Measurements from ENCODE around the gene GOLGA6B.
"Not testable (repeated sequence)": the region's sequence is repeated elsewhere in the genome, so short reads cannot be mapped to it uniquely, and the experiment has no call there.

Gene GOLGA6B, protein sequence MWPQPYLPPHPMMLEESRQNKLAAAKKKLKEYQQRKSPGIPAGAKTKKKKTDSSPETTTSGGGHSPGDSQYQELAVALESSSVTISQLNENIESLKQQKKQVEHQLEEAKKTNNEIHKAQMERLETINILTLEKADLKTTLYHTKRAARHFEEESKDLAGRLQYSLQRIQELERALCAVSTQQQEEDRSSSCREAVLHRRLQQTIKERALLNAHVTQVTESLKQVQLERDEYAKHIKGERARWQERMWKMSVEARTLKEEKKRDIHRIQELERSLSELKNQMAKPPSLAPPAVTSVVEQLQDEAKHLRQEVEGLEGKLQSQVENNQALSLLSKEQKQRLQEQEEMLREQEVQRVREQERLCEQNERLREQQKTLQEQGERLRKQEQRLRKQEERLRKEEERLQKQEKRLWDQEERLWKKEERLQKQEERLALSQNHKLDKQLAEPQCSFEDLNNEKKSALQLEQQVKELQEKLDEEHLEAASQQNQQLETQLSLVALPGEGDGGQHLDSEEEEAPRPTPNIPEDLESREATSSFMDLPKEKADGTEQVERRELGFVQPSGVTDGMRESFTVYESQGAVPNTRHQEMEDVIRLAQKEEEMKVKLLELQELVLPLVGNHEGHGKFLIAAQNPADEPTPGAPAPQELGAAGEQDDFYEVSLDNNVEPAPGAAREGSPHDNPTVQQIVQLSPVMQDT

DNA sequence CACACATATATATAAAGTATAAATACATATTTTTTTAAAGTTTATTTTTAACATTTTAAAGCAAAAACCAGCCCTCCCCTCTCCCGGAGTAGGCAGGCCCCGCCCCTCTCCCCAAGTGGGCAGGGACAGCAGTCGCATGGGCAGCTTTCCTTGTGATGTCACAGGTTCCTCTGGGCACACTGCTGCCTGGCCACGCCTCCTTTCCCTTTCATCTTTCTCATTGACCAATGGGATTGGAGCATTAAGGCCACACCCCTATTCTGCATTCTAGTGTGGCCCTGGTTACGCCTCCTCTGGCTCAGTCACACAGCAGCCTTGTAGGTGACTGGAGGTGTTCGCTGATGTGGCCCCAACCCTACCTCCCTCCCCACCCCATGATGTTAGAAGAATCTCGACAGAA lies at the start of gene GOLGA6B:
Gene GOLGA6B (plus strand): TSS at position 301 of the 400 bp plus-strand sequence. CDS start 41 bp downstream, at position 342.
- not testable (repeated sequence) for DNase-seq

DNA sequence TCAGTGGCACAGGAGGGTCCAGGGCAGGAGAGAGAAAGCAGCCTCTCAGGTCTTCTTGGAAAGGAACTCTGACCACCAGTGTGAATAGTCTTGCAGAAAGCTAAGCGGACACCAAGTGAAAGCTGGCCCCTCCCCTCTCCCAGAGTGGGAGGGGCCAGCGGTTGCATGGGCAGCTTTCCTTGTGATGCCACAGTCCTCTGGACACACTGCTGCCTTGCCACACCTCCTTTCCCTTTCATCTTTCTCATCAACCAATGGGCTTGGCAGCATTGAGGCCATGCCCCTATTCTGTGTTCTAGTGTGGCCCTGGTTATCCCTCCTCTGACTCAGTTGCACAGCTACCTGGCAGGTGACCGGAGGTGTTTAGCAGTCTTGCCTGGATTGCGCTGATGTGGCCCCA lies 49.7 kb upstream of the GOLGA6B start:
- DNase-seq = no peak

DNA sequence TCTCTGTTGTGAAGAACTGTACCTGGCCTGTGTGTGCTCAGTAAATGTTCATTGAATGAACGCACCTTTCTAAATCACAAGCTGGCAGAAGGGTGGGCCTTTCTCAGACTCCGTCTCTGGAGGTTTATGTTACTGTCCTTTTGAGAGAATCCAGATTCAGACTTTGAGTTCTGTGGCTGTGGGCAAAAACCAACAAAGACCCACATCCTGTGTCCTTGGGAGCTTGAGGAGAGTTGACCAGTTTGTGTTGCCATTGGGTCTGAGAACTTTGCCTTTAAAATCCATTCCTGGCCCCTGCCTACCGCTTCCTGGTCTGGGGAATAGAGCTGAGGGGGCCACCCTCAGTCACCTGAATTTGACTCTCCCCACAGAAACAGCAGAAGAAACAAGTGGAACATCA lies 46.4 kb upstream of the GOLGA6B start:
- not testable (repeated sequence) for DNase-seq

DNA sequence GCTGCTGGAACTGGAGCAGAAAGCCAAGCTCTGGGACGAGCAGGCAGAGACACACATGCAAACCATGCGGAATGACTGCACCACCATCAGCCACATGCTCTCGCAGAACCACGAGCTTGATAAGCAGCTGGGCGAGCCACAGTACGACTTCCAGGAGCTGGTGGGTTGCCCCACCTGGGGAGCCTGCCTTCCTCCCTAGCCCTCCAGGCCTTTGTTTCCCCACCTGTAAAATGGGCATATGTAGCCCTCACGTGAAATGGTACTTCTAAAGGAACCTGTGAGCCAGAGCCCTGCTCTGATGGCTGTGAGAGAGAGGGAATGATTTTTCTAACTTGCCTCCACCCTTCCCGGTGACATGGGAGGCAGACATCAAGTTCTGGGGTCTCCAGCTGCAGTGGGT lies 44.6 kb upstream of the GOLGA6B start:
- DNase-seq = no peak

DNA sequence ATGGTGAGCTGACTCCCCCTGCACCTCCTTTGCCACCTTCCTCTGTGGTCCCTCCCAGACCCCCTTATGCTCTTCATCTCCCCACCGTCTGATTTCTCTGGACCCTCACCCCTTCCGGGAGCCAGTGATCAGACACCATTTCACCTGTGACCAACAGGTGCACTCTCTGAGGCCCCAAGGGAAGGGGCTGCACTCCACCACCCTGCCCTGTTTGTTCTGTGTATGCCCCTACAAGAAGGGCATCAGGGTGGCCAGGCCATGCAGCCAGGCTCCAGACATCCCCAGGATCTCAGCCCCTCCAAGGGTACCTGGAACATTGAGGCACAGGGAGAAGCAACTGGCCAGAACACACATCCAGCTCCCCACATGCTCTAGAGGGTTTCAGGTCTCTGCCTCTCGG lies 42.2 kb upstream of the GOLGA6B start:
- DNase-seq = not testable (repeated sequence)

DNA sequence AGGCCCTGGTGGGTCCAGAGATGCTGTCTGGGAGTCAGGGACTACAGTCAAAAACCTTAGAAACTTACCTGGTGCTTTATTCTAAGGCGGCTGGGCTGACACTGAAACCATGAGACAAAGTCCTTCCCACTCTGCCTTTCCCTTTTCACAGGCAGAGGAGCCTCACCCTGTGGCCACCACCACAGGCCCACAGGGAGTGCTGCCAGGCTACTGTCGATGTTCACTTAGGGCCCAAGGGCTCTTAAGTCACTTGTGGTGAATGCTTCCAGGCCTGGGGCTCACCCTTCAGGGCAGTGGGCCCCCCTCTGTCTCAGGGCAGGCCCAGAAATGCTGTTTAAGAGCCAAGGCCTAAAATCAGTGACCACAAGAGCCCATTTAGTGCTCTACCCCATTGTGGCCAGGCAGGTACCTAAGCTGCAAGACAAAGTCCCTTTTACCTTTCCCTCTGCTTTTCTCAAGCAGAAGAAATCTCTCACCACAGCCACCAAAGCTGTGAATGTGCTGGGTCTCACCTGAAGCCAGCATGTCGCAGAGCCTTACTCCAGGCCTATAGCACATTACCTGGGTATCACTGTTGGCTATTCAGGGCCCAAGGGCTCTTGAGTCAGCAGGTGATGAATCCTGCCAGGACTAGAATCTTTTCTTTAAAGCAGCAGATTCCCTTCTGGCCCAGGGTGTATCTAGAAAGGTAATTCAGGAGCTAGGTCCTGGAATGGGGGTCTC lies 39.5 kb upstream of the GOLGA6B start:
- no peak for DNase-seq

DNA sequence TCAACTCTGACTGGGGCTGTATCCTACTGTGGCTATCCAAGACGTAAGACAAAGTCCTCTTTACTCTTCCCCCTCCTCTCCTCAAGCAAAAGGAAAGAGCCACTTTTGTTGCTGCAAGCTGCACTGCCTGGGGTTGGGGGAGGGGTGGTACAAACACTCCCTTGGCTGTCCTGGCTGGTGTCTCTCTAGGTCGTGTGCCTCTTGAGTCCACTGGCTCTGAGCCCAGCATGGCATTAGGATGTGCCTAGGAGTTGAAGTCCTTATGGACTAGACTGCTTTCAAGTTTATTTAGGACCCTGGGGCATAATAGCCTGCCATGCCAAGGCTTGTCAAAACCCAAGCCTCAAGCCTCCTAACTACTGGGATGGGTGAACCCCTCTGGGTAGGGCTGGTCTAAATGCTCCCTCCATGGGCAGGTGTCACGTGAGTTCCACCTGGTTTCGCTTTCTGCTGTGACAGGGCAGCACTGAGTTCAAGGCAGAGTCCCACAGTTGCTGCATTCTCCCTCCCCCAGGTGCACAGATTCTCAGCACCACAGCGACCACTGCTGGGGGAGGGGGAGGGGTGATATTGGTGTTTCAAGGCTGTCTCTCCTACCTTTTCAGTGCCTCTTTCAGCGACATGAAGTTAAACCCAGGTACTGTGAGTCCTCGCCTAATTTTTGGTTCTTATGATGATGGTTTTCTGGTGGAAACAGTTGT lies 38.8 kb upstream of the GOLGA6B start:
- DNase-seq = not testable (repeated sequence)

DNA sequence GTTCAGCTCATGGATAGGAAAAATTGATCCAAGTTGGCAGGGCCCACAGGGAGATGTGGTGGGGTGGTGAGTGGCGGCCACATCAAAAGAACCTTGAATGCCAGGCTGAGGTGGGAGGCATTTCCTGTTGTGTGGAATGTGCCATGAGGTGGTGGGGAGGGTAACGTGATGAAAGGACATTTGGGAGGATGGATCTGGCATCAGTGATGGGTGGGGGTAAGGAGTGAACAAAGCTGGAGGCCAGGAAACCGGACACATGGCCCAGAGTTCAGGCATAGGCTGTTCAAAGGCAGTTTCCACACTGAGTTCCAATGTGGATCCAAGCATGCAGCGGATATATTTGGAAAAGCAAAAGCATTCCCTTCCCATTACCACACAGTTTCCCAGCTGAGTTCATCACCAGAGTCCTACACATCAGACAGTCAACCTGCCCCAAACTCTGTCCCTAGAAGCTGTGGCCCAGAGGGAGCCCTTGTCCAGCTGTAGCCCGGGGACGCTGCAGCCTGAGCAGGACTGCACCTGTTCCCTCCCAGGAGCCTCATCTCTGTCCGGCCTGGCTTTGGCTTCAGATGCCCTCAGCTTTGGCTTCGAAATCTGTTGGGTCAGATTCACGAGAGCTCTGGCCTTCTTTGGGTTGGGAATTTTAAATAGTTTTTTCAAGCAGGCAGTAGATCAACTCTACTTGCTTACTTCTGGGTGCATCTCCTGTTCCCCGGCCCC lies 37.8 kb upstream of the GOLGA6B start:
- no peak for DNase-seq

DNA sequence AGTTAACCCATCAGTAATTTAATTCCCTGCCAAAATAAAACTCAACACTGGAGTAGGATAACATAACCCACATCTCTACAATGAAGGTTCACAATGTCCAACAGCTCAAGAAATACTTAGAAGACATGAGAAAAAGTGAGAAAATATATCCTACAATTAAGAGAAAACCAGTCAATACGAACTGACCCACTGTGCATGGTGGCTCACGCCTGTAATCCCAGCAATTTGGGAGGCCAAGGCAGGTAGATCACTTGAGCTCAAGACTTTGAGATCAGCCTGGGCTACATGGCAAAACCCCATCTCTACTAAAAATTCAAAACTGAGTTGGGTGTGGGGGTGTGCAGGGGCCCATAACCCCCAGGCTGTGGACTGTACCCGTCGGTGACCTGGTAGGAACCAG lies 30.6 kb upstream of the GOLGA6B start:
- not testable (repeated sequence) for DNase-seq

DNA sequence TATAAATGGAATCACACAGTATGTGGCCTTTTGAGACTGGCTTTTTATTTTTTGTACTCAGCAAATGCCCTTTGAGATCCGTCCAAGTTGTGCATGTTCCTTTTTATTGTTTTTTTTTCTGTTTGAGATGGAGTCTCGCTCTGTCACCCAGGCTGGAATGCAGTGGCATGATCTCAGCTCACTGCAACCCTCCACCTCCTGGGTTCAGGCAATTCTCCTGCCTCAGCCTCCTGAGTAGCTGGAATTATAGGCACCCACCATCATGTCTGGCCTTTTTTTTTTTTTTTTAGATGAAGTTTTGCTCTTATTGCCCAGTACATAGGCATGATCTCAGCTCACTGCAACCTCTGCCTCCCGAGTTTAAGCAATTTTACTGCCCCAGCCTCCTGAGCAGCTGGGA lies 28.3 kb upstream of the GOLGA6B start:
- not testable (repeated sequence) for DNase-seq

DNA sequence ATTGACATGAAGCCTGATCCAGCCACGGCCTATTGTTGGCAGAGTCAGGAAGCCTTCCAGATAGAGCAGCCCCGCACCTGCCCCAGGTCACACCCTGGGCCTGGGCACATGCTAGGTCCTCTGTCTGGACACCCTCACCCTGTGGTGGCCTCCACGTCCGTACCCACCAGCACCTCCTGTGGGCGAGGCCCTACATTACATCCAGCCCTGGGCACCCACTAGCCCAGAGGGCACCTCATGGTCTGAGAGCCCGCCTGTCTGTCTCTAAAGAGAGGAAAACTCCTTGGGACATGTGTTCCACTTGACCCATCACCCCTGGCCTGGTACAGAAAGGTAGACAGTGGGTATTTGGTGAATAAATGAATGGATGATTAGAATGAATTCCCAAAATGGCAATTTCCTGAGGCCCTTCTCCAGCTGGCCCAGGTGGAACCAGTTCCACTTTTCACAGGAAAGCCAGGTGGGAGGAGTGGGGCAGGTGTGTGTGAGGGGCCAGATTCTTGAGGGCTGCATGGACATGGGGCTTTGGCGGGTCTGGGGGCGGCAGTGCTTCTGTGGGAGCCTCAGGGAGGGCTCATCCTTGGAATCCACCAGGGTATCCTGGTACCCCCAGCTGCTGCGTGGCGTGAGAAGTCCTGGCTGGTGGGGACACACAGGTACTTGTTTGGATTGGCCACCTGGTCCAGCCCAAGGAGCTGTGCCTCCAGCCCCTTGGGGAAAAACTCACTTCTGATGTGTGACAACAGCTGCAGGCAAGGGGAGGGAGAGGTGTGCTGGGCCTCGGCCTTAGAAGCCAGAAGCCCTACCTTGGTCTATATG lies 26.0 kb upstream of the GOLGA6B start:
- not testable (repeated sequence) for DNase-seq

DNA sequence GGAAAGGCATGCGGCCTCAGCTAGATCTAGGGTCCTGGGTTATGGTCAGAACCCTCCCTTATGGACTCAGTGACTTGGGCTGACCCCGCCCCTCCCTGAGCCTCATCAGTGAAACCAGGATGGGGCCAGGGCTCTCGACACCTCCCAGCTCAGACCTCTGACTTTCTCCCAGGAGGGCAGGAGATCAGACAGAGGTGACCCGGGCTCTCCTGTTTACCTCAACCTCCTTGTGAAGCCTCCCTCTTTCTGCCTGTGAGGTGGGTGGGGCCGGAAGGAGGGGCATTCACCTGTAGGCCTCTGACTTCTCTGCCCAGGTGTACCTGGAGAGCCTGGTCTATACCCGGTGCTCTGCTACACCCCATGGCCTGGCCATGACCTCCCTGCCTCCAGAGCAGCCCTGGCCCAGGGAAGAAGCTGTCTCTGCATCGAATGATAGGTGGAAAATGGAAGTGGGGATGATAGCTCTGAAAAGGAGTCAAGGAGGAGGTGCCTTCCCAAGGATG lies 25.4 kb upstream of the GOLGA6B start:
- DNase-seq = not testable (repeated sequence)

DNA sequence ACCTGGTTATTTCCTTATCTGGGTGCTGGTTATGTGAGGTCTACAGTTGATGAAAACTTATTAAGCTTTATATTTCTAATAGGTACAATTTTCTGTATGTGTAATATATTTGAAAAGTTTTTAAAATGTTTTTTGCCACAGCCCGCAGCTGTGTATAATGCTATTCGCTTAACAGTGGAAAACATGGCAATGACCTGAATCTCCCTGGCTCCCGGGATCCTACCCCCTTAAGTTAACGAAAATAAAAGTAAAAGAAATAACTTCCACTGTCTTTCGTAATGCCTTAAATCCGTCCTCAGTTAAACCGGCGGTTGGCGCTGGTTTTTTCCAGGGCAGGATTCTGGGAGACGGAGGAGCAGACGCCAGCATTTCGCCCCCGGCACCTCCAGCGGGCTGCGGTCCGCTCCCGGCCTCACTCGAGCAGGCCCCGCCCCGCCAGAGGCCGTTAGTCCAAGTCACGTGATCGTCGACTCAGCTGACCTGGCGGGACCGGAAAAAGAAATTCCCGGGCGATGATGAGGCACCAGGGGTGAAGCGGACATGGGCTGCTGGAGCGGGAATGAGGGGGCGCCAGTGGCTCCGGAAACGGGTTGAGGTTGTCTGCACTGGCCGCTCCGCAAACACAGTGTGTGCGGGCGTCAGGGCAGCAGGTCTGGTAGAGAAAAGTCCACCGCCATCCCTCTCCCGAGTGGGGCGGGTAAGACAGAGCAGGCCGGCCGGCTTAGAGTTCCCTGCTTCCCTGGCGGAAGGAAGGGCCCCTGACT lies 17.8 kb upstream of the GOLGA6B start:
- DNase-seq = not testable (repeated sequence)

DNA sequence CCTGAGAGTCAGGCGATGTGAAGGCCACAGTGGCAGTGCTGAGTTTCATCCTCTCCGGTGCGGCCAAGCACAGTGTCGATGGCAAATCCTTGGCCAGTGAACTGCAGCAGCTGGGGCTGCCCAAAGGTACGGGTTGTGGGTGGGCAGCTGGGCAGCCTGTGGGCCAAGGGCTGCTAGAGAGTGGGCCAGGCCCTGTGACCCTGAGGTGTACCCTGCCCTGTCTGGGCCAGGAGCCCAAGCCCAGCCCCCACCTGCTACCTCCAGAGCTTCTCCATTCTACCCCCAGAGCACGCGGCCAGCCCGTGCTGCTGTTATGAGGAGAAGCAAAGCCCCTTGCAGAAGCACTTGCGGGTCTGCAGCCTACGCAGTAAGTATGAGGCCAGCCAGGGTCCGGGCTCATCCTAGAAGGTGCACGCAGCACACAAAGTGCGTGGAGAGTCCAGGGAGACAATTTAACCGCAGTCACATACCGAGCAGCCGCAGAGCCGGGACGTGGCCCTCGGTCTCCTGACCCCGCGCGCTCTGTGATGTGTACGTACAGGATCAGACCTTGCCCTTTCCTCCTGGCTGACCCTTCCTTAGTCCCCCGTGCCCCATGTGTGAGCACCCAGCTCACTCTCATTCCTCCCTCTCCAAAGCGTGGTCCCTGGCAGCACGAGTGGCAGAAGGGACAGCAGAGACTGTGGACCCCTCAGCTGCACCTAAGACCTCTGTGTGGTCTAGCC lies 14.6 kb upstream of the GOLGA6B start:
- not testable (repeated sequence) for DNase-seq

DNA sequence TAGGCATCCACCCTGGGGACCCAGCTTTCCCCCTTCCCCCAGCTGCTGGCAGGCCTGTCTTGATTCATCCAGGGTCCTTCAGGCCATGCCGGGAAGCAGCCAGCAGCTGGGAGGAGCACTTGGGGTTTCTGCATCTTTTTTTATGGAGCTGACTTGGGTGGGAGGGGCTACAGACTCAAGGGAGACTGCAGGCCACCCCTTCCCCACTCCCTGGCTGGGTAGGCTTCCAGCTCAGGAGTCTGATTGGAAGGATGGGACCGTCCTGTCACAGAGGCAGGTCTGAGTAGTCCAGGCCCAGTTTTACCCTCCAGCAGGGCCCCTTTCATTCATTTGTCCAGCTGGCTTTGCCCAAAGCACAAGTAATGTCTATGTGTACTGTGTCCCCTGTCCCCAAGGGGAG lies 12.2 kb upstream of the GOLGA6B start:
- DNase-seq = not testable (repeated sequence)

DNA sequence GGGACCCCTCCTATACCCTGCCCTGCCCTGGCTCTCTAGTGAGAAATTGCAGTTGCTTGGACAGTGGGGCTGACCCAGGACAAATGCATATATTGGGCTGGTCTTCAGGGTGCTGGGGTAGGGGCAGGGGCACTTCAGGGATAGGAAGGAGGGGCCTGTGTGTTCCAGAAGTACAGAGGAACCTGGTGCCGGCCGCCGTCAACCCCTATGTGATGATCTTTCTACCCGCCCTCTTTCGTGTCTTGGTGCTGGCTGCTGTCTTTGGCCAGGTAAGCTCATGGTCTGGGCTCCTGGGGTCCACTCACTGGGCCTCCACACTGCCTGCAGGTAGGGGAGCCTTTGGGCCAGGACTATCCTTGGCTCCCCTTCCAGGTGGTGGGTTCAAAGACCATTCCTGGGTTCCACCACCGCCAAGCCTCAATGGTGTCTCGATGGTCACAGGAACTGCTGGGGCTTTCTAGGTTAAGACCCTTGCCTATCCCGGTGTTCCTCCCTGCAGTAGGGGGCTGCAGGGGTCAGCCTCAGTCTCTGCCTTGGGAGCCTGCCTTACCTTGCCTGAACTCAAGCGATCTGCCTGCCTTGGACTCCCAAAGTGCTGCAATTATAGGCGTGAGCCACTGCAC lies 5.8 kb upstream of the GOLGA6B start:
- not testable (repeated sequence) for DNase-seq

DNA sequence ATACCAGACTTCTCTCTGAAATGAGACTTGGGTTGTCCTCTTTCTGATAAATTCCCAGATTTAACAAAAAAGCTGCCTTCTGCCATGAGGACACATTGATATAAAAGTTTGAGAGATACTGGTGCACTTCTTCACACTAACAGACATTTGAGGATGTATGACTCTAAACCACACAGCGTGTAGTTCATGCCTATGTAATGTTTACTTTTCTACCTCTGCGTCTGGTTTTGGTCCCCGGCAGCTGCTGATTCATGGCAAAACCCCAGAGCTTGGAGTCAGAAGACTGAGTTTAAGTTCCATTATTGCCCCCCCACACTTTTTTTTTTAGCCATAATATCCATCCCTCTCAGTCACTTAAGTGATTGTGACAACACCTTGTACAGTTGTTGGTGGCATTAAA lies 1.5 kb downstream of the GOLGA6B start:
- not testable (repeated sequence) for DNase-seq

DNA sequence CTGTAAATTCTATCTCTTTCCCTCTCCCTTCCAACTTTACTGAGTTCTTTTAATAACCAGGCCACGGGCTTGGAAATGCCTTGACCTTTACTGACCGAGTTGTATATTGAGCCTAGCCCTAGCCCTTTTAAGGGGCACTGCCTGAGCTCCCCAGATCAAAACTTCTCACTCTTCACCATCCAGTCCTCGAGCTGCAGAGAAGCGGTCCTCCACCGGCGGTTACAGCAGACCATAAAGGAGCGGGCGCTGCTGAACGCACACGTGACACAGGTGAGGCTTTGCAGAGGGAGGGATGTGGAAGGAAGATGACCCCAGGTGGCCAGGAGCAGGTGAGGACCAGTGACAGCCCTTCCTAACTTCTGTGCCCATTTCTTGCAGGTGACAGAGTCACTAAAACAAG lies 6.6 kb downstream of the GOLGA6B start:
- not testable (repeated sequence) for DNase-seq

DNA sequence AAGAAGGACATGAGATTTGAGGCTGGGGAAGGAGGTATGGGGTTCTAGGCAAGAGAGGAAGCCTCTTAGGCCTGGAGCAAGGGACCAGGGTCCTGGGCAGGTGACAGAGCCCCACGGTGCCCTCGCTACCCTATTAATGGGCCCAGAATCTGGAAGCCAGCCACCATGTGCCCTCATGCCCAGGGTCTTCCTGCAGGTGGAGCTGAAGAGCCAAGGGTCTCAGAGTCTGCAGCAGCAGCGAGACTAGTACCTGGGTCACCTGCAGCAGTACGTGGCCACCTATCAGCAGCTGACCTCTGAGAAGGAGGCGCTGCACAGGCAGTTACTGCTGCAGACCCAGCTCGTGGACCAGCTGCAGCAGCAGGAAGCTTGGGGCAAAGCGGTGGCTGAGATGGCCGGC lies 9.4 kb downstream of the GOLGA6B start:
- not testable (repeated sequence) for DNase-seq
